ENCODE measurements around the gene SOX6. TPM values are rescaled to one million over a fixed set of nuclear protein-coding genes. Genes with fewer than 3 reads are reported as not detected.

Gene SOX6
- polyA plus RNA-seq, 1 of the 3 experiments (the other 2 are of a cell fraction), result 0.03 TPM

- Histone ChIP-seq H3K4me1 (ENCODE audit: control insufficient read depth in 1 of 2, insufficient read depth in 2 of 2, low read depth in 1 of 2, low read length in 1 of 2) (peaks cover 0 to 3% of the 10 kb centered on the region in 2 experiments; a peak in 2 of 4 replicates), H3K9me2 (no peaks in the 10 kb centered on the region), H4K20me1 (ENCODE audit: insufficient read depth) (no peaks in the 10 kb centered on the region), H3K4me2 (no peak overlapping the region), H3K27ac (ENCODE audit: low read depth in 2 of 2, low read length in 1 of 2) (no peak overlapping the region), H3K36me3 (replicated peaks in 1 of 2; ENCODE audit: control insufficient read depth in 1 of 2, insufficient read depth in 2 of 2, low read length in 1 of 2) (no peaks in the 10 kb centered on the region), H3F3A (replicated peaks; ENCODE audit: insufficient read depth) (no peaks in the 10 kb centered on the region), H2AFZ (ENCODE audit: low read depth) (no peak overlapping the region), H3K4me3 (ENCODE audit: low read depth in 2 of 2, low read length in 1 of 2) (no peak overlapping the region), H3K9ac (no peak overlapping the region), H3K79me2 (ENCODE audit: insufficient read depth) (no peaks in the 10 kb centered on the region), H3K27me3 (ENCODE audit: insufficient read depth) (no peaks in the 10 kb centered on the region), H3K9me3 (no peaks in the 10 kb centered on the region)
- WGBS (ENCODE audit: low lambda C conversion rate), result 27% methylated on average over 1 of the region's 1 CpG
- ChIA-PET CTCF (interaction anchor here (0.6 kb wide), 1 partner anchor 500 kb away, joined by 3 read pairs; no protein-coding TSS in a partner anchor), POLR2A (no interaction called here)
- no peak for TF ChIP-seq IRF3 (IDR thresholded peaks at IDR 0.05; ENCODE audit: low read depth, low read length)
- no peak for TF ChIP-seq CHD2 (IDR thresholded peaks at IDR 0.05; ENCODE audit: low read length, partially characterized antibody)
- no peak for TF ChIP-seq NRF1 (IDR thresholded peaks at IDR 0.05; ENCODE audit: low read depth, low read length)
- TF ChIP-seq TCF12 (IDR thresholded peaks at IDR 0.05), result no peak
- no peak for TF ChIP-seq SMC3 (IDR thresholded peaks at IDR 0.05; ENCODE audit: low read depth, low read length)
- TF ChIP-seq CTCF (IDR thresholded peaks at IDR 0.05), result no peak
- no peak for TF ChIP-seq GATA2 (CRISPR knock-in tag; IDR thresholded peaks at IDR 0.05)
- TF ChIP-seq ZBTB33 (IDR thresholded peaks at IDR 0.05; ENCODE audit: borderline replicate concordance, low read depth), result no peak
- no peak for TF ChIP-seq MXI1 (IDR thresholded peaks at IDR 0.05; ENCODE audit: low read depth, low read length)
- TF ChIP-seq RAD21 (IDR thresholded peaks at IDR 0.05; ENCODE audit: low read length), result no peak
- no peak for TF ChIP-seq RFX5 (IDR thresholded peaks at IDR 0.05; ENCODE audit: low read length)
- TF ChIP-seq RCOR1 (IDR thresholded peaks at IDR 0.05; ENCODE audit: low read length), result no peak
- no peak for DNase-seq
Observed at GRCh38 chr11:16223558-16223957, 132.8 kb downstream of the SOX6 start.

- Histone ChIP-seq H3K4me2 (no peak overlapping the region), H3K9me3 (no peaks in the 10 kb centered on the region), H3K4me1 (ENCODE audit: control insufficient read depth in 1 of 2, insufficient read depth in 2 of 2, low read depth in 1 of 2, low read length in 1 of 2) (no peaks in the 10 kb centered on the region), H3K4me3 (ENCODE audit: low read depth in 2 of 2, low read length in 1 of 2) (no peak overlapping the region), H3K27me3 (ENCODE audit: insufficient read depth) (no peaks in the 10 kb centered on the region), H4K20me1 (ENCODE audit: insufficient read depth) (no peaks in the 10 kb centered on the region), H2AFZ (ENCODE audit: low read depth) (no peak overlapping the region), H3K27ac (ENCODE audit: low read depth in 2 of 2, low read length in 1 of 2) (no peak overlapping the region), H3K9ac (no peak overlapping the region), H3F3A (replicated peaks; ENCODE audit: insufficient read depth) (no peaks in the 10 kb centered on the region), H3K9me2 (no peaks in the 10 kb centered on the region), H3K36me3 (replicated peaks in 1 of 2; ENCODE audit: control insufficient read depth in 1 of 2, insufficient read depth in 2 of 2, low read length in 1 of 2) (no peaks in the 10 kb centered on the region), H3K79me2 (ENCODE audit: insufficient read depth) (no peaks in the 10 kb centered on the region)
- ChIA-PET CTCF (no interaction called here), POLR2A (no interaction called here)
- WGBS (ENCODE audit: low lambda C conversion rate), result 66% methylated on average over 3 of the region's 3 CpGs
- TF ChIP-seq IRF3 (IDR thresholded peaks at IDR 0.05; ENCODE audit: low read depth, low read length), result no peak
- TF ChIP-seq NFIC (IDR thresholded peaks at IDR 0.05; ENCODE audit: borderline replicate concordance), result no peak
- no peak for TF ChIP-seq MAX (IDR thresholded peaks at IDR 0.05; ENCODE audit: low read depth)
- DNase-seq, result no peak
Observed at GRCh38 chr11:16217631-16218030, 138.7 kb downstream of the SOX6 start.

All from SK-N-SH (cell line).